HG02763 (cell line): ENCODE results near the gene FKBP1A.
"Not testable (repeated sequence)": the region's sequence is repeated elsewhere in the genome, so short reads cannot be mapped to it uniquely, and the experiment has no call there.

Source experiments
- ATAC-seq: cut with Tn5 transposase; IDR thresholded peaks from one replicate; pipeline ENCODE4 v1.9.1; 2021; ENCODE audit warnings: mild to moderate bottlenecking, moderate library complexity; ENCODE audit not compliant: unreplicated experiment

Gene FKBP1A

GRCh38 chr20:1417790-1418189 lies 24.9 kb upstream of the FKBP1A start:
- ATAC-seq = no peak

- no peak for ATAC-seq
These were observed 24.4 kb upstream of the FKBP1A start for GRCh38 chr20:1417273-1417672.

- no peak for ATAC-seq
These were observed 23.0 kb upstream of the FKBP1A start for GRCh38 chr20:1415667-1416468.

- no peak for ATAC-seq
These were observed 22.1 kb upstream of the FKBP1A start for GRCh38 chr20:1414982-1415381.

- ATAC-seq = no peak
These were observed 12.9 kb upstream of the FKBP1A start for GRCh38 chr20:1405801-1406200.

GRCh38 chr20:1403624-1404023 lies 10.8 kb upstream of the FKBP1A start:
- ATAC-seq = no peak

- no peak for ATAC-seq
These were observed 9.3 kb upstream of the FKBP1A start for GRCh38 chr20:1402149-1402548.

GRCh38 chr20:1401451-1401907 lies 8.6 kb upstream of the FKBP1A start:
- no peak for ATAC-seq

GRCh38 chr20:1399678-1400366 lies 7.0 kb upstream of the FKBP1A start:
- ATAC-seq = not testable (repeated sequence)

GRCh38 chr20:1398185-1398584 lies 5.3 kb upstream of the FKBP1A start:
- ATAC-seq = not testable (repeated sequence)

GRCh38 chr20:1397710-1398109 lies 4.9 kb upstream of the FKBP1A start:
- no peak for ATAC-seq

- no peak for ATAC-seq
These were observed 3.8 kb upstream of the FKBP1A start for GRCh38 chr20:1396702-1397101.

- ATAC-seq = no peak
These were observed 3.4 kb upstream of the FKBP1A start for GRCh38 chr20:1396264-1396663.

GRCh38 chr20:1394686-1395085 lies 1.8 kb upstream of the FKBP1A start:
- no peak for ATAC-seq

- ATAC-seq = no peak
These were observed 641 bp upstream of the FKBP1A start for GRCh38 chr20:1393507-1393882.

GRCh38 chr20:1392443-1392692 lies 486 bp downstream of the FKBP1A start:
- ATAC-seq = no peak

- ATAC-seq = no peak
These were observed 1.0 kb downstream of the FKBP1A start for GRCh38 chr20:1391640-1392442.

GRCh38 chr20:1390581-1391403 lies 2.1 kb downstream of the FKBP1A start:
- no peak for ATAC-seq

- no peak for ATAC-seq
These were observed 2.9 kb downstream of the FKBP1A start for GRCh38 chr20:1389703-1390580.
